ENCODE results near the gene NRIP3. TPM values are rescaled to one million over a fixed set of nuclear protein-coding genes. Genes with fewer than 3 reads are reported as not detected.
A peak's percentile ranks its signal among the peaks of the same experiment; 100 is the strongest.

Gene NRIP3
- total and polyA plus RNA-seq, 2 of the 13 experiments (the other 11 are each of a cell fraction or from before 2014, with no cell fraction given) = 0.04 to 0.07 TPM

DNA sequence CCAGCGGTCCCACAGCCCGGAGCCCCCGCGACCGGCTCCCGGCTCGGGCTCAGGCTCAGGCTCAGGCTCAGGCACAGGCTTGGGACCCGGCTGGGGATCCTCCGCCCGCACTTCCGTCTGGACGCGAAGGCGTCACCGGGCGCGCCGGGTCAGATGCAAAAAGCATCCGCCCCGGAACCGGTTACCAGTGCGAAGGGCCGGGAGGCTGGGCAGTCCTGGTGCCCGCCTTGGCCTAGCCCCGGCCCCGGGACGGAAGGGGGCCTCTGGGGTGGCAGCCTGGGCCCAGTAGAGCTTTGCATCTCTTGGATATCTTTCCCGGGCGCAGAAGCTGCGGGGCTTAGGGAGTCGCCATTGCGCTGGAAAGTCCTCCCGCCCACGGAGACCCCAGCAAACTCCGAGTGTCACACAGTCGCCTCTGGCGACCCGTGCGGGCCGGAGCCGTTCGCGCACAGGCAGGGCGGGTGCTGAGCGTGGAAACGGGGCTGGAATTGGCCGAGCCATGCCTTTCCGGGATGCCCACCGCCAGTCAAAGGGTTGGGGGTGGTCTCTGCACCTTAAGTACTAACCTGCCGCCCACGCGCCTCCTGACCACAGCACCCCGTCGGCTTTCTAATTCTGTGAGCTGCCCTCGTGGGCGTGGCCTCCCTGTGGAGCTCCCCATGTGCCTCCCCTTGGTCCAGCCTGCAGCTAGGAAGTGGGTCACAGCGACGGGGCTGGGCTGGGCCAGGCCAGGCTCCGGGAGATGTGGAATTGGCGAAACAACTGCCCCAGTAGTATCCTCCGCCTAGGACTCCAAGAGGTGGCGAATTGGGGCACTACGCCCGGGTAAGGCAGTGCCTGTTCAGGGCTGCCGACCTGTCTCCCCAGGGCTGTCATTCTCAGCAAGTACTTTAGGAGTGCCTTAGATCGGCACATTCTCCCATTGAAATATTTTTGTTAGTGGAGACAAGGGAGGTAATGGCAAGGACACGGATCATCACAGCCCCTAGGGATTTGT is 39.2 kb downstream of the NRIP3 start, which contains the start of gene TMEM9B (continued):
- TF ChIP-seq, protein P1, sequence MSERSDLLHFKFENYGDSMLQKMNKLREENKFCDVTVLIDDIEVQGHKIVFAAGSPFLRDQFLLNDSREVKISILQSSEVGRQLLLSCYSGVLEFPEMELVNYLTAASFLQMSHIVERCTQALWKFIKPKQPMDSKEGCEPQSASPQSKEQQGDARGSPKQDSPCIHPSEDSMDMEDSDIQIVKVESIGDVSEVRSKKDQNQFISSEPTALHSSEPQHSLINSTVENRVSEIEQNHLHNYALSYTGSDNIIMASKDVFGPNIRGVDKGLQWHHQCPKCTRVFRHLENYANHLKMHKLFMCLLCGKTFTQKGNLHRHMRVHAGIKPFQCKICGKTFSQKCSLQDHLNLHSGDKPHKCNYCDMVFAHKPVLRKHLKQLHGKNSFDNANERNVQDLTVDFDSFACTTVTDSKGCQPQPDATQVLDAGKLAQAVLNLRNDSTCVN (CRISPR knock-in tag; IDR thresholded peaks at IDR 0.05; ENCODE audit: borderline replicate concordance) = peak; percentile 26; the same call in 1 of the 2 replicates
- TF ChIP-seq FOXM1 (CRISPR knock-in tag; IDR thresholded peaks at IDR 0.05) = no peak
- TF ChIP-seq NFE2L2 (IDR thresholded peaks at IDR 0.05; ENCODE audit: low read length) = no peak
- TF ChIP-seq MZF1 (CRISPR knock-in tag; IDR thresholded peaks at IDR 0.05; ENCODE audit: borderline replicate concordance) = 0 out of 2 replicates have a peak, but pooled peaks have one; percentile 0
- TF ChIP-seq CEBPB (IDR thresholded peaks at IDR 0.05; ENCODE audit: borderline replicate concordance, low read depth, low read length) = no peak
- peak; percentile 83; the same call in 1 of the 2 replicates for TF ChIP-seq ZNF30 (CRISPR knock-in tag; IDR thresholded peaks at IDR 0.05)
- TF ChIP-seq E2F1 (CRISPR knock-in tag; IDR thresholded peaks at IDR 0.05) = no peak; the same call in 1 of the 2 replicates
- no peak for TF ChIP-seq ZNF282 (IDR thresholded peaks at IDR 0.05; ENCODE audit: partially characterized antibody)
- TF ChIP-seq TERF1 (CRISPR knock-in tag; IDR thresholded peaks at IDR 0.05) = no peak
- 0 out of 2 replicates have a peak, but pooled peaks have one; percentile 65 for TF ChIP-seq ZNF337 (CRISPR knock-in tag; IDR thresholded peaks at IDR 0.05; ENCODE audit: borderline replicate concordance, low read depth)
- TF ChIP-seq FOXO1 (CRISPR knock-in tag; IDR thresholded peaks at IDR 0.05) = peak; percentile 20; the same call in 1 of the 2 replicates
- TF ChIP-seq, protein P2, sequence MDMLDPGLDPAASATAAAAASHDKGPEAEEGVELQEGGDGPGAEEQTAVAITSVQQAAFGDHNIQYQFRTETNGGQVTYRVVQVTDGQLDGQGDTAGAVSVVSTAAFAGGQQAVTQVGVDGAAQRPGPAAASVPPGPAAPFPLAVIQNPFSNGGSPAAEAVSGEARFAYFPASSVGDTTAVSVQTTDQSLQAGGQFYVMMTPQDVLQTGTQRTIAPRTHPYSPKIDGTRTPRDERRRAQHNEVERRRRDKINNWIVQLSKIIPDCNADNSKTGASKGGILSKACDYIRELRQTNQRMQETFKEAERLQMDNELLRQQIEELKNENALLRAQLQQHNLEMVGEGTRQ (IDR thresholded peaks at IDR 0.05; ENCODE audit: low read depth, low read length) = no peak
- TF ChIP-seq, protein P2 (CRISPR knock-in tag; IDR thresholded peaks at IDR 0.05; ENCODE audit: borderline replicate concordance) = no peak
- no peak for TF ChIP-seq ONECUT2 (CRISPR knock-in tag; IDR thresholded peaks at IDR 0.05)
- no peak; the same call in none of the 2 replicates for TF ChIP-seq ISX (CRISPR knock-in tag; conservative IDR thresholded peaks at IDR 0.05)
- TF ChIP-seq HDAC2 (CRISPR knock-in tag; IDR thresholded peaks at IDR 0.05) = peak; percentile 64
- no peak for TF ChIP-seq SMC3 (IDR thresholded peaks at IDR 0.05; ENCODE audit: low read length)
- TF ChIP-seq MBD4 (IDR thresholded peaks at IDR 0.05; ENCODE audit: borderline replicate concordance, low read length) = no peak
- peak; percentile 78; the same call in 1 of the 2 replicates for TF ChIP-seq KMT2A (CRISPR knock-in tag; IDR thresholded peaks at IDR 0.05)
- no peak for TF ChIP-seq GZF1 (CRISPR knock-in tag; IDR thresholded peaks at IDR 0.05)
